ACC112 (cell line): ENCODE data around the gene PON1.

Experiments
- H2AFZ ChIP-seq: fragments of 200-600 bp; sonication (generic); one replicate; pipeline ENCODE4 v1.6.0; 2017; ENCODE audit warnings: antibody characterized with exemption, low read length; ENCODE audit not compliant: unreplicated experiment
- H3K27ac ChIP-seq: fragments of 200-600 bp; sonication (generic); 2 replicates; pipeline ENCODE4 v1.5.1; 2014; ENCODE audit warnings: low read depth, mild to moderate bottlenecking, antibody characterized with exemption, low read length, moderate library complexity
- H3K27me3 ChIP-seq: fragments of 200-600 bp; sonication (generic); 2 replicates; pipeline ENCODE4 v1.6.1; 2014; ENCODE audit warnings: mild to moderate bottlenecking, antibody characterized with exemption, low read length, moderate library complexity, mixed read lengths; ENCODE audit not compliant: insufficient read depth
- H3K36me3 ChIP-seq: fragments of 200-600 bp; sonication (generic); 2 replicates; pipeline ENCODE4 v1.6.1; 2016; ENCODE audit warnings: mild to moderate bottlenecking, antibody characterized with exemption, low read length, moderate library complexity, mixed read lengths; ENCODE audit not compliant: insufficient read depth
- H3K4me1 ChIP-seq: fragments of 200-600 bp; sonication (generic); one replicate; pipeline ENCODE4 v1.6.1; 2016; ENCODE audit warnings: low read length, mixed read lengths; ENCODE audit not compliant: insufficient read depth, unreplicated experiment, control insufficient read depth
- H3K4me3 ChIP-seq: fragments of 200-600 bp; sonication (generic); 2 replicates; pipeline ENCODE4 v1.5.1; 2014; ENCODE audit warnings: mild to moderate bottlenecking, low read depth, low read length
- H3K79me2 ChIP-seq: fragments of 200-600 bp; sonication (generic); one replicate; pipeline ENCODE4 v1.6.0; 2016; ENCODE audit warnings: low read length; ENCODE audit not compliant: control insufficient read depth, unreplicated experiment, insufficient read depth

The PON1 gene

DNA sequence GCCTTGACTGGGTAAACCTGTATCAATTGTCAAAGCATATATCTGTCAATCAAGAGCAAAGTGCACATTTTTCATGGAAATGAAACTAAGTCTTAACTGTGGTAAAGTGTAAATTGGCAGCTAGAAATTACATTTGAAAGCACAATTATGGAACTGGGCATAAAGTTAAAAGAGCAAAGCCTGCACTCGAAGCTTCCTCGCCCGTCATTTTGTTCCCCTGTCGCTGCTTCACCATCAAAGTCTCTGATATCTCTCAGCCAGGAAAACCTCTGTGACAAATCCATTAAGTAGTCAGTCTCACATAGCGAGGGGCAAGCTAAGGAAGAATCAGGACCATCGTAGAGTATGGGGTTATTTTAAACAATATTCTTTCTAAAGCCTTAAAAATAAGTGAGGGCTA, 27.9 kb downstream of the PON1 start:
- Histone ChIP-seq H3K36me3 (no peaks in the 10 kb centered on the region), H3K4me1 (no peaks in the 10 kb centered on the region), H3K4me3 (no peak overlapping the region), H3K79me2 (no peaks in the 10 kb centered on the region), H3K27ac (no peak overlapping the region), H2AFZ (no peak overlapping the region), H3K27me3 (peaks cover 10% of the 10 kb centered on the region)

DNA sequence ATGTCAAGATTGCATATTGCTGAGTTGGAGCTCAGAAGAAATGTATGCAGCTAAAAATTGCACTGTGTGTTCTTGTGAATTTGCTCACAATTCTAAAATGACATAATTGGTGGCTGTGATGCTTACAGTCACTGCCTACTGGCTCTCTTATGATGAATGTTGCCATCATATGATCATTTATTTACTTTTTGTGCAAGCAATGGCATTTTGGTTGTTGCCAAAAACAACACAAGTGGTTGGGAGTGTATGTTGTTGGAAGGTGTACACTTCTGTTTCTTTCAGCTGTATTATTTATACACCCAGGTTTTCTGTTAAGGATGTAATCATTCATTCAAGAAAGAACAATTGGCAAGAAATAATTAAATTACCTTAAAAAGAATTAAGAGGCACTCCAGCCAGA, 28.9 kb downstream of the PON1 start:
- no peak overlapping the region for H3K4me3 ChIP-seq
- no peak overlapping the region for H2AFZ ChIP-seq
- no peaks in the 10 kb centered on the region for H3K4me1 ChIP-seq
- H3K79me2 ChIP-seq: no peaks in the 10 kb centered on the region
- no peaks in the 10 kb centered on the region for H3K36me3 ChIP-seq
- H3K27ac ChIP-seq: no peak overlapping the region
- peaks cover 6% of the 10 kb centered on the region; the same call in 1 of the 2 replicates for H3K27me3 ChIP-seq

DNA sequence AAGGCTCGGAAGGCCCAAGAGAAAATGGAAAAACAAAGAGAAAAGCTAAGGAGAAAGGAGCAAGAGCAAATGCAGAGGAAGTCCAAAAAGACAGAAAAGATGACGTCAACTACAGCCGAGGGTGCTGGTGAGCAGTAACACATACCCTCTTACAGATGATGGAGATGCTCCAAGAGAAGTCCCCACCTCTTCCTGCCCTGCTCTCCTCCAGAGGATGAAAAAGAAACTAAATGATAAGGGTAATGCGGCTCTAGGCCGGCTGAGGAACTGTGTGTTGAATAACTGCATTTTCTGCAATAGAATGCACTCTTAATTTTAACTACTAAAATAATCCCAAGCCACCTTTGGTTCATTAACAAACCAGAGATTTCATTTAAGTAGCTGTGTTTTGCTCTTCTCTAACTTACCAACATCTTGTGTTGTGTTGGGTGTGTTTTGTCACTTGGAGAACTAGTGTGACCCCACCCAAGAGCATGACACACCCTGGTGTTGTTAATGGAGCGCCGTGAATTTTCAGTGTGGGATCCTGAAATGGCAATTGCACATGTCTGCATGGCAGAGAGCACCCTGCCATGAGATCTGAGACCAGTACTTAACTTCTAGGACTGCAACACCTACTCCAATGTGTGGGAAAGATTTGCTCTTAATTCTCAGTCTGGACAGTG, 34.0 kb downstream of the PON1 start:
- H3K27ac ChIP-seq: no peak overlapping the region
- no peak overlapping the region for H2AFZ ChIP-seq
- H3K36me3 ChIP-seq: no peaks in the 10 kb centered on the region

DNA sequence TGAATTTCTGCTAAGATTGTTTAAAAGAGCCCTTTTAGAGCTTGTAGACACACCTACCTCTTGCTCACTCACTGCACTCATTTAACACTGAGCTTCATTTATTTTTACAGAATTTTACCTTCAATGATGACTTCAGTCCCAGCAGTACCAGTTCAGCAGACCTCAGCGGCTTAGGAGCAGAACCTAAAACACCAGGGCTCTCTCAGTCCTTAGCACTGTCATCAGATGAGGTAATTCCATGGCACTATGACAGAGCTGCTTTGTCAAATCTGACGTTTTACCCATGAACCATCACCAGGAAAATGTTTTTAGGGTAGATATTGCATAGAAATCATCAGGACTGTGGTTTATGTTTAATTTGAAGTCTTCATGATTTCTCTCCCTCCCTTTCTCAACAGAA, 38.2 kb downstream of the PON1 start:
- no peaks in the 10 kb centered on the region for H3K36me3 ChIP-seq

More for the DNA sequence above, 34.0 kb downstream of the PON1 start:
- Histone ChIP-seq H3K4me1 (no peaks in the 10 kb centered on the region), H3K79me2 (no peaks in the 10 kb centered on the region), H3K4me3 (no peak overlapping the region), H3K27me3 (peaks cover 3% of the 10 kb centered on the region; the same call in 1 of the 2 replicates)

DNA sequence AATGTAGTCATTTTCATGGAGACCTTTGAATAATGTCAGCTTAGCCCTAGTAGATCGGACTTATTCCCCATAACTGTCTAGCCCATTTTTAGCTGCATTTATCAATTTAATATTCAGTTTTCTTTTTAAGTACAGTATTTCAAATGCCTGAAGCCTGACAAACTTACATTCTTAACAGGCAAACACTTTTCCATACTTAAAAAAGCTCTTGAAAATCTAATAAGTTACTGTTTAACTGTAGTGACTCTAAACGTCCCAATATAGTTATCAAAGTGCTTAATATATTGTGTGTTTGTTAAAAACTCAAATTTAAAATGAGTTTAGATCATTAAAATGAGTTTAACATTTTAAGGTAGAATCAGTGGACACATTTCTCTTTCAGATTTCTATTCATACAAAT, 44.9 kb downstream of the PON1 start:
- Histone ChIP-seq H2AFZ (no peak overlapping the region), H3K4me1 (no peaks in the 10 kb centered on the region), H3K4me3 (no peak overlapping the region), H3K79me2 (no peaks in the 10 kb centered on the region), H3K27ac (no peak overlapping the region), H3K27me3 (peaks cover 26% of the 10 kb centered on the region), H3K36me3 (no peaks in the 10 kb centered on the region)

More for the DNA sequence above, 38.2 kb downstream of the PON1 start:
- H3K4me3 ChIP-seq: no peak overlapping the region
- H3K4me1 ChIP-seq: no peaks in the 10 kb centered on the region
- no peak overlapping the region for H2AFZ ChIP-seq
- no peaks in the 10 kb centered on the region for H3K79me2 ChIP-seq
- H3K27ac ChIP-seq: no peak overlapping the region
- peaks cover 16% of the 10 kb centered on the region; the same call in 1 of the 2 replicates for H3K27me3 ChIP-seq

DNA sequence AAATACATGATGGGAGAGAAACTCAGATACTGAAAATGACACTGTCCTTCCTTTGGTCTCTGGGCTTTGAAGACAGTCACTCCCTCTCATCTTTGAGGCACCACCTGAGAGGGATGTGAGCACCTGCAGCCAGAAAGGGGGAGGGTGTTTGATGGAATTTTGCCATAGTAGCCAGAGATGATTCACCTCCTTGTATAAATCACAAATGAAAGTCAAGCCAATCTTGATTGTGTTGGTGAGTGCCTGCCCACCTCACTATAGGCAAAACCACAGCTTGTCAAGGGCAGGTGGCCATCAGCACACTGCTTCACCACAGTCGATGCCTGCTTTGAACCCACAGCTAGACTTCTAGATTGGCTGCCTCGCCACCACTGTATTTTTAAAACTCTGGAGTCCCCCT, 48.2 kb downstream of the PON1 start:
- H3K27me3 ChIP-seq: peaks cover 19% of the 10 kb centered on the region
- no peaks in the 10 kb centered on the region for H3K79me2 ChIP-seq
- no peak overlapping the region for H3K4me3 ChIP-seq
- no peaks in the 10 kb centered on the region for H3K36me3 ChIP-seq
- no peaks in the 10 kb centered on the region for H3K4me1 ChIP-seq
- H3K27ac ChIP-seq: no peak overlapping the region
- no peak overlapping the region for H2AFZ ChIP-seq

DNA sequence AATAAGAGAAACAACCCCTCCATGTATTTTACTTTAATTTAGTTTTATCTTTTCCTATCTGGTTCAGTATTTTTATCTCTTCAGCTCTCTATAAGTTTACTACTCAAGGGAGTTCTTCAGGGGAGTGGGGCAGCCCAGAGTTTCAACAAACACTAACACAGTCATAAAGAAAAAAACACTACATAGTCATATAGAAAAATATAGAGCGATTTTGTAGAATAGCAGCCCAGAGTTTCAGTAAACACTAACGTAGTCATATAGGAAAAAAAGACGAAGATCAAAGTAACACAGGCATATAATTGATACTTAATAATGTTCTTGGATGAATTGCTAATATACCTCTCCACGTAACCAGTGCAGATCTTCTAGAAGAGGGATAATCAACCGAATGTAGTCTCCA, 54.7 kb downstream of the PON1 start:
- Histone ChIP-seq H3K79me2 (no peaks in the 10 kb centered on the region), H3K36me3 (no peaks in the 10 kb centered on the region), H2AFZ (no peak overlapping the region), H3K27me3 (no peaks in the 10 kb centered on the region), H3K4me3 (no peak overlapping the region), H3K27ac (no peak overlapping the region), H3K4me1 (peaks cover 5% of the 10 kb centered on the region)

DNA sequence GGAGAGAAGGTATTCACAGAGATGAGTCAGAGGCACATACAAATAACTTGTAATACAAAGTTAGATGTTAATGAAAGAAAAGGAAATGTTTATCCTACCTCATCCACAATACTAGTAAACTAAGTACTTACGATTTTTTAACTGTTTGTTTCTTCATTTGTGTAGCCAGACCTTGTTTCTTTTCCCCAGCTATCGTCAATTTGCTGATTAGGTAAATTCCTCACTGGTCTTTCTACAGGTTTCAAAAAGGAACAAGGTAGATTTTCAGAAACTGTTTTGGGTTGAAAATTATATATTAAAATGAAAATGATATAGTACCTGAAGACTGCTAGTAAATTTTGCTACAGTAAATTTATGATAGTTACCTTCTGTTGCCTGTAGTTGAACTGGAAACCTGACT, 56.6 kb downstream of the PON1 start:
- Histone ChIP-seq H2AFZ (no peak overlapping the region), H3K4me3 (no peak overlapping the region), H3K27me3 (no peaks in the 10 kb centered on the region), H3K27ac (no peak overlapping the region), H3K36me3 (no peaks in the 10 kb centered on the region), H3K79me2 (no peaks in the 10 kb centered on the region), H3K4me1 (peaks cover 18% of the 10 kb centered on the region)

DNA sequence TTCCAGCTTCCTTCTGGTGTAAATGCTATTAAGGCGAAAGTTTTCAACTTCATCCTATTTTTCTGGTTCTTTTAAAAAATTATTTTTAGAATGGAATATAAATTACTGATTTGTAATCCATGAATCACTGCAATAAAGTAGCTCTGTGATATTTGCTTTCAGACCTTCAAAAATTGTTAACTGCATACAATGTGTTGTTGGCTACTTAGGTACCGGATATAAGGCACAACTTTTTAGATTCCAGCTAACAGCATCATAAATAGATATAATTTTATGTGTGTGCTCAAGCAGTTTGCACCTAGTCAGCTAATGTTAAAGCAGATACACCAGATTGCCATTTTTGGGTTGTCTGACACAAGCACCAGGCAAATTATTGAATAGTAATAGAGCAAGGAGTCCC, 58.7 kb downstream of the PON1 start:
- no peak overlapping the region for H3K4me3 ChIP-seq
- peaks cover 18% of the 10 kb centered on the region for H3K4me1 ChIP-seq
- H3K36me3 ChIP-seq: no peaks in the 10 kb centered on the region
- no peaks in the 10 kb centered on the region for H3K27me3 ChIP-seq
- no peaks in the 10 kb centered on the region for H3K79me2 ChIP-seq
- no peak overlapping the region for H3K27ac ChIP-seq
- no peak overlapping the region for H2AFZ ChIP-seq

DNA sequence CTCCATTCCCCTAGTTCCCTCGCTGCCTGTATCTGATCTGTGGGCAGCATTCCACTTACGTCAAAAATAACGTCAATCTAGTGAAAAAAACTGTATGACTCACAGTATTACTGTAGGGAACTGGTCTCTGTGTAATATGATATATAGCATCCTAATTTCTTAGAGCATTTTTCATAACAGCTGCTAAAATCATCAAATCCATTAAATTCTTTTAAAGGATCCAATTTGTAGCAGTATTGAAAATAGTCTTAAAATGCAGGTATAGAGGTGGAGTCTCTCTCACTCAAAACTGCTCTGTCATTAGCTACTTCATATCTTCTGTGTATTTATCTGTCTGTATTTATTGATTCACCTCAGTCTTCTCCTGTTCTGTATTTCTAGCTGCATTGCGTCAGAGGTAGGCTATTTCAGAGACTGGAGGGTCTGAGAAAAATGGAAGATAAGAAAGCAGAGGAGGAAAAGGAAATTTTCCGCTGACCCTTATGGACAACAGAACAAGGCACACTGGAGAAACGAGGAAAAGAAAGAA, 59.9 kb downstream of the PON1 start:
- Histone ChIP-seq H3K27me3 (no peaks in the 10 kb centered on the region), H3K36me3 (no peaks in the 10 kb centered on the region), H2AFZ (peak overlapping the region; percentile 27), H3K79me2 (no peaks in the 10 kb centered on the region), H3K27ac (peak overlapping the region; percentile 61), H3K4me3 (peak overlapping the region; percentile 8; the same call in 1 of the 2 replicates), H3K4me1 (peaks cover 18% of the 10 kb centered on the region)

DNA sequence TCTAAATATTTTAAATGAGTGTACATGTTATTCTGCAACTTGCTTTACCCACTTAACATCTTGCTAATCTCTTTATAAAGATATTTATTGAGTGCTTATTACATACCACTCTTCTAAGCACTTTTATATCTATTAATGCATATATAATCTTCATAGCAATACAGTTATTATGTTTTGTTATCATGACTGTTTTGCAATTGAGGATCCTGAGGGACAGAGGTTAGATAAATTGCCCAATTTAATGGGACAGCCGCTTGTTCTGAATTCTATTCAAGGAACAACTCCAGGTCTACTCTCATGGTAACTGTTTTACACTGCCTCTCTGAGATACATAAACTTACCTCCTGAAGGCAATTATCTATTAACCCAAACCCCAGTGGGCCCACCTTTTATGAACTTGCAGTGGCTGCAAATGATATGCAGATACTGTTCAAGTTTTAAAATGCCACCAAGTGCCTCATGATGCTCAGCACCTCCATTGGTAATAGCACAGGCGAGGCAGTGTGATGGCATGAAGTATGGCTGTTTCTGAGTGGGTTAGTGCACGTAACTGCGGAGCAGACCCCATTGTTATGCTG, 60.5 kb downstream of the PON1 start:
- H3K4me3 ChIP-seq: peak overlapping the region; percentile 8; the same call in 1 of the 2 replicates
- H3K4me1 ChIP-seq: peaks cover 18% of the 10 kb centered on the region
- peak overlapping the region; percentile 41 for H2AFZ ChIP-seq
- peak overlapping the region; percentile 61 for H3K27ac ChIP-seq
- no peaks in the 10 kb centered on the region for H3K36me3 ChIP-seq
- no peaks in the 10 kb centered on the region for H3K27me3 ChIP-seq
- no peaks in the 10 kb centered on the region for H3K79me2 ChIP-seq
